SK-N-SH (cell line): ENCODE measurements around the gene DGKZ. TPM values are rescaled to one million over a fixed set of nuclear protein-coding genes. Genes with fewer than 3 reads are reported as not detected.

ENCODE experiments used
- CTCF ChIA-PET: fragments of 300-600, 350-600 bp; formaldehyde crosslinking; extraction: SDS; loops from one replicate; lab custom pipeline; 2021; lab: Yijun Ruan, JAX
- POLR2A ChIA-PET: fragments of 350-600 bp; sonication (Branson Sonifier 250); formaldehyde crosslinking; extraction: SDS; loops from one replicate; lab custom pipeline; 2020; ENCODE audit warnings: antibody characterized with exemption, inconsistent platforms; lab: Yijun Ruan, JAX
- DNase-seq: peaks from one replicate; pipeline ENCODE4 v3.0.0; 2012
- H2AFZ ChIP-seq: fragments of 200-600 bp; sonication (generic); 2 replicates; pipeline ENCODE4 v1.8.1; 2016; ENCODE audit warnings: antibody characterized with exemption, mild to moderate bottlenecking, low read depth
- H3F3A ChIP-seq: fragments of 200-600 bp; sonication (generic); replicated peaks from 2 replicates; pipeline ENCODE3; 2016; ENCODE audit warnings: antibody characterized with exemption, mild to moderate bottlenecking; ENCODE audit not compliant: insufficient read depth
- H3K27ac ChIP-seq, 2 experiments: fragments of 200-500 bp in 1 of 2; fragments of 200-600 bp in 1 of 2; sonication (Bioruptor generic) in 1 of 2; sonication (generic), shearing (Covaris generic) in 1 of 2; 2 replicates each; pipeline versions ENCODE4 v1.5.1 to v1.6.1; 2014 to 2016; ENCODE audit warnings: low read depth in 2 of 2, inconsistent platforms in 1 of 2, low read length in 1 of 2, mild to moderate bottlenecking in 1 of 2, mixed read lengths in 1 of 2
- H3K27me3 ChIP-seq: fragments of 200-600 bp; sonication (generic), shearing (Covaris generic); 2 replicates; pipeline ENCODE4 v1.6.1; 2016; ENCODE audit warnings: mixed run types; ENCODE audit not compliant: insufficient read depth
- H3K36me3 ChIP-seq, 2 experiments: fragments of 200-500 bp in 1 of 2; fragments of 200-600 bp in 1 of 2; sonication (Bioruptor generic) in 1 of 2; sonication (generic) in 1 of 2; replicated peaks in 1 of 2; 2 replicates each; pipeline versions ENCODE3 to v1.5.1; 2014 to 2016; ENCODE audit warnings: low read length in 1 of 2, mild to moderate bottlenecking in 1 of 2; ENCODE audit not compliant: insufficient read depth in 2 of 2, control insufficient read depth in 1 of 2
- H3K4me1 ChIP-seq, 2 experiments: fragments of 200-500 bp in 1 of 2; fragments of 200-600 bp in 1 of 2; sonication (Bioruptor generic) in 1 of 2; sonication (generic), shearing (Covaris generic) in 1 of 2; 2 replicates each; pipeline versions ENCODE4 v1.5.1 to v1.6.1; 2014 to 2016; ENCODE audit warnings: low read depth in 1 of 2, low read length in 1 of 2, mixed run types in 1 of 2; ENCODE audit not compliant: insufficient read depth in 2 of 2, control insufficient read depth in 1 of 2
- H3K4me2 ChIP-seq: fragments of 200-600 bp; sonication (generic), shearing (Covaris generic); 2 replicates; pipeline ENCODE4 v1.6.1; 2017; ENCODE audit warnings: mixed run types
- H3K4me3 ChIP-seq, 2 experiments: fragments of 200-500 bp in 1 of 2; fragments of 200-600 bp in 1 of 2; sonication (Bioruptor generic) in 1 of 2; sonication (generic), shearing (Covaris generic) in 1 of 2; 2 replicates each; pipeline versions ENCODE4 v1.5.1 to v1.8.1; 2014 to 2016; ENCODE audit warnings: low read depth in 2 of 2, inconsistent platforms in 1 of 2, low read length in 1 of 2, mild to moderate bottlenecking in 1 of 2, mixed read lengths in 1 of 2, moderate library complexity in 1 of 2
- H3K79me2 ChIP-seq: fragments of 200-600 bp; sonication (generic); 2 replicates; pipeline ENCODE4 v1.8.1; 2017; ENCODE audit warnings: mild to moderate bottlenecking; ENCODE audit not compliant: insufficient read depth
- H3K9ac ChIP-seq: fragments of 200-600 bp; sonication (generic); 2 replicates; pipeline ENCODE4 v1.6.1; 2017; ENCODE audit warnings: mixed run types
- H3K9me2 ChIP-seq: fragments of 200-600 bp; sonication (generic); 2 replicates; pipeline ENCODE4 v1.6.1; 2017; ENCODE audit warnings: mixed run types
- H3K9me3 ChIP-seq: fragments of 200-600 bp; sonication (generic); 2 replicates; pipeline ENCODE4 v1.6.1; 2017; ENCODE audit warnings: mixed run types, mild to moderate bottlenecking, moderate library complexity
- H4K20me1 ChIP-seq: fragments of 200-600 bp; sonication (generic); 2 replicates; pipeline ENCODE4 v1.6.1; 2017; ENCODE audit warnings: mild to moderate bottlenecking, mixed run types; ENCODE audit not compliant: insufficient read depth
- CHD2 ChIP-seq: fragments of 150-350 bp; IDR thresholded peaks from 2 replicates; pipeline ENCODE4 v1.6.1; 2018; ENCODE audit warnings: low read length; ENCODE audit not compliant: partially characterized antibody
- ELF1 ChIP-seq: IDR thresholded peaks from 2 replicates; pipeline ENCODE4 v1.4.0; 2012
- EP300 ChIP-seq, 2 experiments: IDR thresholded peaks; 2 replicates each; pipeline versions ENCODE4 v1.4.0 to v1.6.1; 2012; ENCODE audit warnings: borderline replicate concordance in 1 of 2, low read depth in 1 of 2, low read length in 1 of 2
- EZH2phosphoT487 ChIP-seq: fragments of 200-600 bp; sonication (generic); IDR thresholded peaks from 2 replicates; pipeline ENCODE4 v1.6.1; 2017; ENCODE audit warnings: low read depth, mixed run types, mild to moderate bottlenecking, antibody characterized with exemption, moderate library complexity, borderline replicate concordance
- FOXJ3 ChIP-seq: sonication (generic); formaldehyde crosslinking; IDR thresholded peaks from 2 replicates; pipeline ENCODE4 v1.5.1; 2020; ENCODE audit warnings: mild to moderate bottlenecking, missing genetic modification reagents
- FOXM1 ChIP-seq: IDR thresholded peaks from 2 replicates; pipeline ENCODE4 v1.4.0; 2012; ENCODE audit warnings: low read depth, mild to moderate bottlenecking
- GATA2 ChIP-seq: sonication (generic); formaldehyde crosslinking; IDR thresholded peaks from 2 replicates; pipeline ENCODE4 v1.5.0; 2020; ENCODE audit warnings: mild to moderate bottlenecking, missing genetic modification reagents
- JUND ChIP-seq: IDR thresholded peaks from 2 replicates; pipeline ENCODE4 v1.4.0; 2012
- MAX ChIP-seq: IDR thresholded peaks from 2 replicates; pipeline ENCODE4 v1.4.0; 2012; ENCODE audit warnings: low read depth
- MEF2A ChIP-seq: IDR thresholded peaks from 2 replicates; pipeline ENCODE4 v1.4.0; 2012; ENCODE audit warnings: low read depth, borderline replicate concordance
- MXI1 ChIP-seq: IDR thresholded peaks from 2 replicates; pipeline ENCODE4 v1.6.1; 2012; ENCODE audit warnings: mild to moderate bottlenecking, low read depth, low read length, improper control_type of control experiment
- NRF1 ChIP-seq: IDR thresholded peaks from 2 replicates; pipeline ENCODE4 v1.6.1; 2012; ENCODE audit warnings: low read depth, mild to moderate bottlenecking, low read length
- POLR2AphosphoS5 ChIP-seq: IDR thresholded peaks from 2 replicates; pipeline ENCODE4 v1.6.1; 2012; ENCODE audit warnings: low read depth, low read length
- RAD21 ChIP-seq: IDR thresholded peaks from 2 replicates; pipeline ENCODE4 v1.6.1; 2012; ENCODE audit warnings: mild to moderate bottlenecking, low read length
- RFX5 ChIP-seq: IDR thresholded peaks from 2 replicates; pipeline ENCODE4 v1.6.1; 2012; ENCODE audit warnings: mild to moderate bottlenecking, improper control_type of control experiment, low read length
- RXRA ChIP-seq: IDR thresholded peaks from 2 replicates; pipeline ENCODE4 v1.4.0; 2012; ENCODE audit warnings: low read depth, mild to moderate bottlenecking, borderline replicate concordance
- SIN3A ChIP-seq: IDR thresholded peaks from 2 replicates; pipeline ENCODE4 v1.6.1; 2012; ENCODE audit warnings: low read depth, mild to moderate bottlenecking, low read length, moderate library complexity, borderline replicate concordance
- SMC3 ChIP-seq: IDR thresholded peaks from 2 replicates; pipeline ENCODE4 v1.6.1; 2012; ENCODE audit warnings: low read depth, low read length, improper control_type of control experiment
- TAF1 ChIP-seq: IDR thresholded peaks from 2 replicates; pipeline ENCODE4 v1.6.1; 2012; ENCODE audit warnings: low read depth, mild to moderate bottlenecking, low read length, moderate library complexity, borderline replicate concordance
- TEAD4 ChIP-seq: IDR thresholded peaks from 2 replicates; pipeline ENCODE4 v1.4.0; 2012; ENCODE audit warnings: mild to moderate bottlenecking, borderline replicate concordance; ENCODE audit not compliant: insufficient read depth
- USF2 ChIP-seq: fragments of 150-350 bp; IDR thresholded peaks from 2 replicates; pipeline ENCODE4 v1.6.1; 2017; ENCODE audit warnings: antibody characterized with exemption, low read length, low read depth, borderline replicate concordance
- YY1 ChIP-seq: IDR thresholded peaks from 2 replicates; pipeline ENCODE4 v1.4.0; 2012; ENCODE audit warnings: low read depth, mild to moderate bottlenecking
- ZBTB33 ChIP-seq: IDR thresholded peaks from 2 replicates; pipeline ENCODE4 v1.4.0; 2012; ENCODE audit warnings: low read depth, borderline replicate concordance
- WGBS: methylation state at CpG from one replicate; pipeline ENCODE4 v1.1.6; 2017; ENCODE audit warnings: low lambda C conversion rate; 5-methylcytosine and 5-hydroxymethylcytosine counted together
- polyA plus RNA-seq, 3 experiments: library from polyadenylated mRNA; depleted of rRNA; stranded (reverse); fragments of >200 nt; gene quantifications; 2 replicates each; pipeline ENCODE4 v1.2.3, GENCODE V29; 2012
- TF ChIP-seq, protein P1 (sequence below): fragments of 200-600 bp; sonication (generic); IDR thresholded peaks from 2 replicates; pipeline ENCODE4 v1.6.1; 2017; ENCODE audit warnings: antibody characterized with exemption, mild to moderate bottlenecking, moderate library complexity

DGKZ gene
- polyA plus RNA-seq, 1 of the 3 experiments (the other 2 are of a cell fraction) = 33.2 TPM

- no peak overlapping the region for H3K9ac ChIP-seq
- H3K36me3 ChIP-seq = peaks cover 0 to 6% of the 10 kb centered on the region in 2 experiments
- no peak overlapping the region for H3K27ac ChIP-seq
- H3F3A ChIP-seq = peaks cover 17% of the 10 kb centered on the region
- H3K79me2 ChIP-seq = no peaks in the 10 kb centered on the region
- POLR2A ChIA-PET = interaction anchor here (1.6 kb wide), 1 partner anchor 12 kb away, joined by 7 read pairs; the partner anchor contains the start of gene MDK
- CTCF ChIA-PET = interaction anchor here (0.8 to 7.6 kb wide), 42 partner anchors 9 to 222 kb away, joined by 3 to 204 read pairs (median 5); partner anchors contain the start of genes AMBRA1, DGKZ and MDK
- WGBS = 31% methylated on average over 26 of the region's 71 CpGs
- peaks cover 0 to 27% of the 10 kb centered on the region in 2 experiments; a peak in 2 of 4 replicates for H3K4me1 ChIP-seq
- H2AFZ ChIP-seq = no peak overlapping the region
- DNase-seq = peak; percentile 80
- H3K9me3 ChIP-seq = no peaks in the 10 kb centered on the region
- peak overlapping the region; percentile 94 for H3K4me2 ChIP-seq
- H4K20me1 ChIP-seq = peaks cover 18% of the 10 kb centered on the region
- H3K4me3 ChIP-seq = peak overlapping the region; percentile 52 to 60
- peaks cover 15% of the 10 kb centered on the region for H3K27me3 ChIP-seq
- no peaks in the 10 kb centered on the region for H3K9me2 ChIP-seq
- no peak for TF ChIP-seq NRF1
- TF ChIP-seq, protein P1, sequence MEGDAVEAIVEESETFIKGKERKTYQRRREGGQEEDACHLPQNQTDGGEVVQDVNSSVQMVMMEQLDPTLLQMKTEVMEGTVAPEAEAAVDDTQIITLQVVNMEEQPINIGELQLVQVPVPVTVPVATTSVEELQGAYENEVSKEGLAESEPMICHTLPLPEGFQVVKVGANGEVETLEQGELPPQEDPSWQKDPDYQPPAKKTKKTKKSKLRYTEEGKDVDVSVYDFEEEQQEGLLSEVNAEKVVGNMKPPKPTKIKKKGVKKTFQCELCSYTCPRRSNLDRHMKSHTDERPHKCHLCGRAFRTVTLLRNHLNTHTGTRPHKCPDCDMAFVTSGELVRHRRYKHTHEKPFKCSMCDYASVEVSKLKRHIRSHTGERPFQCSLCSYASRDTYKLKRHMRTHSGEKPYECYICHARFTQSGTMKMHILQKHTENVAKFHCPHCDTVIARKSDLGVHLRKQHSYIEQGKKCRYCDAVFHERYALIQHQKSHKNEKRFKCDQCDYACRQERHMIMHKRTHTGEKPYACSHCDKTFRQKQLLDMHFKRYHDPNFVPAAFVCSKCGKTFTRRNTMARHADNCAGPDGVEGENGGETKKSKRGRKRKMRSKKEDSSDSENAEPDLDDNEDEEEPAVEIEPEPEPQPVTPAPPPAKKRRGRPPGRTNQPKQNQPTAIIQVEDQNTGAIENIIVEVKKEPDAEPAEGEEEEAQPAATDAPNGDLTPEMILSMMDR = no peak
- TF ChIP-seq MXI1 = 0 out of 2 replicates have a peak, but pooled peaks have one; percentile 30
- TF ChIP-seq RXRA = no peak
- no peak for TF ChIP-seq POLR2AphosphoS5
- TF ChIP-seq ZBTB33 = no peak
- peak; percentile 65; the same call in 1 of the 2 replicates for TF ChIP-seq MAX
- no peak for TF ChIP-seq USF2
- no peak for TF ChIP-seq RAD21
- TF ChIP-seq RFX5 = no peak
- 0 out of 2 replicates have a peak, but pooled peaks have one; percentile 37 for TF ChIP-seq YY1
- TF ChIP-seq CHD2 = no peak
- TF ChIP-seq SIN3A = peak; percentile 97; the same call in 1 of the 2 replicates
- TF ChIP-seq TAF1 = no peak
- no peak for TF ChIP-seq EP300 (IDR thresholded peaks at IDR 0.05; ENCODE audit: borderline replicate concordance in 1 of 2, low read depth in 1 of 2, low read length in 1 of 2)
- TF ChIP-seq TEAD4 = no peak
- no peak for TF ChIP-seq GATA2 (CRISPR knock-in tag)
- TF ChIP-seq MEF2A = no peak
- TF ChIP-seq JUND = no peak
- TF ChIP-seq SMC3 = peak; percentile 10; the same call in 1 of the 2 replicates
- no peak for TF ChIP-seq FOXM1
- TF ChIP-seq ELF1 = peak; percentile 53
- no peak for TF ChIP-seq EZH2phosphoT487
- no peak for TF ChIP-seq FOXJ3 (CRISPR knock-in tag)
These were observed 45.4 kb downstream of the DGKZ start for GRCh38 chr11:46392421-46393230.
